ENCODE data around the gene FBF1. TPM values are rescaled to one million over a fixed set of nuclear protein-coding genes. Genes with fewer than 3 reads are reported as not detected.

Gene FBF1
- total RNA-seq, 2 experiments from 2014 or later = 17.2 to 18.1 TPM

- intact Hi-C loops (cut with micrococcal nuclease) = no loop called here
- POLR2A ChIA-PET = interaction anchor here (0.5 kb wide), 1 partner anchor 9 kb away, joined by 5 read pairs; no protein-coding TSS in a partner anchor
- peaks cover 3% of the 10 kb centered on the region for H3K36me3 Mint-ChIP-seq
Observed at GRCh38 chr17:75922963-75923874, 17.6 kb downstream of the FBF1 start.

DNA sequence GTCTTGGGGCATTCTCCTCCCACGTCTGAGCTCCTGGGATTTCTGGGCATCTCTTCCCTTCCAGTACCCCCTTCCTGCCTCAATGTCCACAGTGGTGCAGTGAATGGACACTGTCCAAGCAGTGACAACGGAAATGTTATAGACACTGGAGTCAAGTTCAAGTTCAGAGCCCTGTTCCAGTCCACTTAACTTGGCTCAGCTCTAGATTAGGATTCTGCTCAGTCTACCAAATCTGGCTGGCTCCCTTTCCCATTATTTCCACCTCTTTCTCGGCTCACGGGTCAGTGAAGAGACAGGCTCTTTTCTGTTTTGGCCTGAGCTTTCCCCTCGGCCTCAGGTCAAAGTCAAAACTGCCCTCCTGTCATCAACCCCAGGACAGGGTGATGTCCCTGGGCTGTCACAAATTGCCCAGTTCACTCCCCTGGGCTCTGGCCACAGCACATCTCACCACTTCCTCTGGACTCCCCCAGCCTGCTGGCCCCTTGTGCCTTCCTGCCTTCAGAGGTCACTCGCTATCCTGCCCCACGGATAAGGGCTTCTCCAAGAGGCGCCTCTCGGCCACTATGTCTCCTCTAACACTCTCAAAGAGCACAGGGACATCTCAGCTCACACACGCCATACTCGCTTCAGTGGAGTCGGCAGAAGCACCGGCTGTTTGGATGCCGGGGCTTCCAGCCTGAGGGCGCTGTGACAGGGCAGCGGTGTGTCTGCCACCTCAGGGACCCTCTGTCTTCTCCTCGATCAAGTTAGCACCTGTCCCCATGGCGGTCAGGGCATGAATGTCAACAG is 18.5 kb downstream of the FBF1 start:
- ChIA-PET CTCF (interaction anchor here (1.1 kb wide), 1 partner anchor 78 kb away, joined by 3 read pairs; the partner anchor contains the start of gene CDK3), POLR2A (interaction anchor here (0.5 kb wide), 1 partner anchor 10 kb away, joined by 5 read pairs; no protein-coding TSS in a partner anchor)
- H3K36me3 Mint-ChIP-seq = peaks cover 3% of the 10 kb centered on the region
- DNase-seq = no peak
- H3K4me1 Mint-ChIP-seq (ENCODE audit: low read depth) = no peaks in the 10 kb centered on the region
- no peak overlapping the region for H3K27ac Mint-ChIP-seq
- H3K9me3 Mint-ChIP-seq = no peaks in the 10 kb centered on the region
- intact Hi-C loops (cut with micrococcal nuclease) = no loop called here
- no peak overlapping the region for H3K4me3 Mint-ChIP-seq
- H3K27me3 Mint-ChIP-seq = no peaks in the 10 kb centered on the region

More at GRCh38 chr17:75922963-75923874, 17.6 kb downstream of the FBF1 start:
- Mint-ChIP-seq H3K27me3 (no peaks in the 10 kb centered on the region), H3K9me3 (no peaks in the 10 kb centered on the region), H3K27ac (no peak overlapping the region), H3K4me1 (ENCODE audit: low read depth) (no peaks in the 10 kb centered on the region), H3K4me3 (no peak overlapping the region)
- no peak for DNase-seq
- CTCF ChIA-PET = no interaction called here

DNA sequence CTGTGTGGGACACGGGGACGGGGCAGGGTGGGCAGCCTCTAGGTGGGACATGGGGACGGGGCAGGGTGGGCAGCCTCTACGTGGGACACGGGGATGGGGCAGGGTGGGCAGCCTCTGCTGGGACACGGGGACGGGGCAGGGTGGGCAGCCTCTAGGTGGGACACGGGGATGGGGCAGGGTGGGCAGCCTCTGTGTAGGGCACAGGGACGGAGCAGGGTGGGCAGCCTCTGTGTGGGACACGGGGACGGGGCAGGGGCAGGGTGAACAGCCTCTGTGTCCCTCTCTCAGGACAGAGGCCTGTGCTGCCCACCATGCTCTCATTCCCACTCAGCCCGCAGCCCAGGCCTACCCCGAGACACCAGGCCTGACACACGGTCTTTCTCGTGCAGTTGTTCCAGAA is 19.2 kb downstream of the FBF1 start:
- no peaks in the 10 kb centered on the region for H3K4me1 Mint-ChIP-seq (ENCODE audit: low read depth)

DNA sequence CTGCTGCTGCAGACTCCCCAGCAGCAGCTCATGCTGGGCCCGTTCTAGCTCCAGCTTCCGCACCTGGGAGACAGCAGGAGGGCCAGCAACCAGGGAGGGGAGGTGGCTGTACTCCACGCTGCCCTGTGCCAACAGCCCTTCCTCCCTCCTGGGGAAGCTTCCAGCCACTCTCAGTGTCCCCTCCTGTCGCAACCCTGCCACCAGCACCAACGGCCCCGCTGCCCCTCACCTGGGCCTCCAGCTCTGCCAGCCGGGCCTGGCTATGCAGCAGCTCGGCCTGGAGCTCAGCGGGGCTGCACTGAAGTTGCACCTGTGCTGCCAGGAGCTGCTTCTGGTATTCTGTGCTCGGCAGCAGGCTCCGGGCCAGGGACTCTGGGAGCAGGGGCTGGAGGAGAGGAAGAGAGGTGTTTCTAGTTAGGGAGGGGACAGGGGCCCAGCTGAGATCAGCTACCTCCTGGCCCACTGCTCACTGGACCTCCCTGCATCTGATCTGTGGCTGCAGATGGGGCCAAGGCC is 20.7 kb downstream of the FBF1 start:
- no peak for DNase-seq
- H3K27ac Mint-ChIP-seq = no peak overlapping the region
- POLR2A ChIA-PET = no interaction called here
- H3K4me1 Mint-ChIP-seq (ENCODE audit: low read depth) = no peaks in the 10 kb centered on the region
- no peak overlapping the region for H3K4me3 Mint-ChIP-seq
- no peaks in the 10 kb centered on the region for H3K27me3 Mint-ChIP-seq
- CTCF ChIA-PET = interaction anchor here (0.6 kb wide), 1 partner anchor 29 kb away, joined by 3 read pairs; no protein-coding TSS in a partner anchor
- intact Hi-C loops (cut with micrococcal nuclease) = no loop called here
- H3K9me3 Mint-ChIP-seq = no peaks in the 10 kb centered on the region
- H3K36me3 Mint-ChIP-seq = peaks cover 3% of the 10 kb centered on the region

More for the DNA sequence above, 19.2 kb downstream of the FBF1 start:
- Mint-ChIP-seq H3K9me3 (no peaks in the 10 kb centered on the region), H3K4me3 (no peak overlapping the region), H3K27ac (no peak overlapping the region), H3K36me3 (peaks cover 3% of the 10 kb centered on the region), H3K27me3 (no peaks in the 10 kb centered on the region)
- intact Hi-C loops (cut with micrococcal nuclease) = no loop called here
- DNase-seq = no peak
- ChIA-PET POLR2A (no interaction called here), CTCF (interaction anchor here (0.6 to 1.1 kb wide), 2 partner anchors 60 to 79 kb away, joined by 3 read pairs; partner anchors contain the start of gene CDK3)

GRCh38 chr17:75919611-75920010 is 21.2 kb downstream of the FBF1 start:
- intact Hi-C loops (cut with micrococcal nuclease) = no loop called here
- Mint-ChIP-seq H3K4me1 (ENCODE audit: low read depth) (no peaks in the 10 kb centered on the region), H3K27ac (no peak overlapping the region), H3K9me3 (no peaks in the 10 kb centered on the region), H3K36me3 (peaks cover 3% of the 10 kb centered on the region), H3K27me3 (no peaks in the 10 kb centered on the region), H3K4me3 (no peak overlapping the region)
- DNase-seq = no peak
- ChIA-PET CTCF (interaction anchor here (0.6 kb wide), 1 partner anchor 29 kb away, joined by 3 read pairs; no protein-coding TSS in a partner anchor), POLR2A (no interaction called here)

DNA sequence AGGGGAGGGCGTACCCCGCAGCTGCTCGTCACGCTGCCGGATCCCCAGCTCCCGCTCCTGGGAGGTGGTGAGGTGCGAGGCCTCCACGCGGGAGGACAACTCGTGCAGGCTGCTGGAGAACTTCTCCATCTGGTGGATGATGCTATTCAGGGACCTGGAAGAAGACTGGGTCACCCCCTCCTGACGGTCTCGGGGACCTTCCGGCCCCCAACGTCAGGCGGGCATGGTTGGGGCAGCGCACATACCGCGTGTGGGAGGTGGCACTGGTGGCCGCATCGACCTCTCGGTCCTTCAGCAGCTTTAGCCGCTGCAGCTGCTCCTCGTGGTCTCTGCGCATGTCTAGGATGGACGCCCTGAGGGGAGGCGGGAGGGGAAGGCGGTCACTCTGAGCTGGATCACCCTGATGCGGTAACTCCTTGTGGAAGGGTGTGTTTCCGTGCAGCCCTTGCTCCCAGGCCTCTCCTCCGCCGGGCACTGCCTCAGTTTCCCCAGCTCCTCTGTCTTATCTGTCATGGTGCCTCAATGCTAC is 22.9 kb downstream of the FBF1 start:
- intact Hi-C loops (cut with micrococcal nuclease) = no loop called here
- Mint-ChIP-seq H3K27me3 (no peaks in the 10 kb centered on the region), H3K4me3 (no peak overlapping the region), H3K36me3 (peaks cover 8% of the 10 kb centered on the region), H3K4me1 (ENCODE audit: low read depth) (no peaks in the 10 kb centered on the region), H3K9me3 (no peaks in the 10 kb centered on the region), H3K27ac (no peak overlapping the region)
- DNase-seq = no peak
- CTCF ChIA-PET = interaction anchor here (0.9 to 1.2 kb wide), 2 partner anchors 13 to 87 kb away, joined by 3 read pairs; partner anchors contain the start of gene MRPL38
- POLR2A ChIA-PET = no interaction called here

DNA sequence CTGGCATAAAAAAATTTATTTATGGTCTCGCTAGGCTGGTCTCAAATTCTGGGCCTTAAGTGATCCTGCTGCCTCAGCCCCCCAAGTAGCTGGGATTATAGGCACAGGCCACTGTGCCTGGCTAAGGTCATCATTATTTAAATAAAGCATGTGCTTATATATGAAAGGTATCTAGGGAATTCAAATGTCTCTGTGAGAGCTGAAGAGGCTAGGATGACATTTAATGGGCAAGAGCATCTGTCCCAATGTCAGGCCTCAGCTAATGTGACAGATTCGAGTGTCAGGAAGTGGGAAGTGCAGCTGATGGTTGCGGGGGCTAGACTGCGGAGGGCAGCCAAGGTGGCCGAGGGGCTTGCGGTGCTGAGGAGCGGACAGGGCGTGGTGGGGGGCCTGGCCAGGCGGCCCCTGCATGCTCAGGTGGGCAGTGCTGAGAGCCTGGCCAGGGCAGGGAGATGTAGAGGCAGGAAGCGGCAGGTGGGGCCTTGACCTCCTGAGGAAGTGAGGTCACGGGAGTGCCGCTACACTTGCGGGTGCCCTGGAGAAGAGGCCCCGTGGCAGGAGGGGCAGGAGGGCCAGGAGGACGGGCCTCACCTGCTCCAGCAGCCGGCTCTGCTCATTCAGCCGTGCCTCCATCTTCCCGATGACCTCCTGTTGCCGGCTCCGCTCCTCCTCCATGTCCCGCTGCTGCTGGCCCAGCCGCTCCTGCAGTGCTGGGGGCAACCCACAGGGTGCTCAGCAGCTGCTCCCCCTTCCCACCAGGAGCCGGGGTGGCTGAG is 23.5 kb downstream of the FBF1 start:
- Mint-ChIP-seq H3K9me3 (no peaks in the 10 kb centered on the region), H3K4me1 (ENCODE audit: low read depth) (no peaks in the 10 kb centered on the region), H3K27me3 (no peaks in the 10 kb centered on the region), H3K4me3 (no peak overlapping the region), H3K36me3 (peaks cover 8% of the 10 kb centered on the region), H3K27ac (no peak overlapping the region)
- CTCF ChIA-PET = interaction anchor here (0.8 to 1.2 kb wide), 3 partner anchors 12 to 88 kb away, joined by 3 to 4 read pairs (median 3); partner anchors contain the start of genes CDK3 and MRPL38
- POLR2A ChIA-PET = no interaction called here
- DNase-seq = no peak
- intact Hi-C loops (cut with micrococcal nuclease) = no loop called here

- intact Hi-C loops (cut with micrococcal nuclease) = no loop called here
- POLR2A ChIA-PET = no interaction called here
- CTCF ChIA-PET = interaction anchor here (0.9 to 1.2 kb wide), 3 partner anchors 10 to 99 kb away, joined by 3 to 4 read pairs (median 4); no protein-coding TSS in a partner anchor
- Mint-ChIP-seq H3K9me3 (no peaks in the 10 kb centered on the region), H3K27me3 (no peaks in the 10 kb centered on the region), H3K27ac (no peak overlapping the region), H3K36me3 (peaks cover 8% of the 10 kb centered on the region), H3K4me3 (no peak overlapping the region), H3K4me1 (ENCODE audit: low read depth) (no peaks in the 10 kb centered on the region)
- no peak for DNase-seq
Observed at GRCh38 chr17:75915268-75915667, 25.6 kb downstream of the FBF1 start.

- Mint-ChIP-seq H3K4me3 (no peak overlapping the region), H3K9me3 (no peaks in the 10 kb centered on the region), H3K27ac (no peak overlapping the region), H3K27me3 (no peaks in the 10 kb centered on the region), H3K36me3 (peaks cover 8% of the 10 kb centered on the region), H3K4me1 (ENCODE audit: low read depth) (no peaks in the 10 kb centered on the region)
- DNase-seq = no peak
- ChIA-PET CTCF (interaction anchor here (0.9 to 1.2 kb wide), 2 partner anchors 9 to 13 kb away, joined by 3 to 4 read pairs; no protein-coding TSS in a partner anchor), POLR2A (no interaction called here)
- intact Hi-C loops (cut with micrococcal nuclease) = no loop called here
Observed at GRCh38 chr17:75914643-75915267, 26.1 kb downstream of the FBF1 start.

GRCh38 chr17:75913537-75914210 is 27.2 kb downstream of the FBF1 start:
- CTCF ChIA-PET = interaction anchor here (0.6 kb wide), 1 partner anchor 209 kb away, joined by 3 read pairs; no protein-coding TSS in a partner anchor
- intact Hi-C loops (cut with micrococcal nuclease) = no loop called here
- H3K4me1 Mint-ChIP-seq (ENCODE audit: low read depth) = no peaks in the 10 kb centered on the region
- POLR2A ChIA-PET = no interaction called here
- no peak overlapping the region for H3K4me3 Mint-ChIP-seq
- no peaks in the 10 kb centered on the region for H3K27me3 Mint-ChIP-seq
- no peak overlapping the region for H3K27ac Mint-ChIP-seq
- DNase-seq = no peak
- no peaks in the 10 kb centered on the region for H3K9me3 Mint-ChIP-seq
- peaks cover 5% of the 10 kb centered on the region for H3K36me3 Mint-ChIP-seq
